H1 (cell line): ENCODE results near the gene PREX1. TPM values are rescaled to one million over a fixed set of nuclear protein-coding genes. Genes with fewer than 3 reads are reported as not detected.

Source experiments
- CTCF ChIA-PET: fragments of 300-600 bp; sonication (Branson Sonifier 250); formaldehyde crosslinking; loops from one replicate; lab custom pipeline; 2021; ENCODE audit not compliant: partially characterized antibody; lab: Charles Lee
- POLR2A ChIA-PET: fragments of 300-600 bp; sonication (Branson Sonifier 250); formaldehyde crosslinking; loops from one replicate; lab custom pipeline; 2021; ENCODE audit warnings: inconsistent platforms; ENCODE audit not compliant: partially characterized antibody; lab: Charles Lee
- DNase-seq, 2 experiments: peaks; one replicate each; pipeline versions ENCODE4 v3.0.0 to v3.0.0-alpha.2; 2010 to 2022; ENCODE audit warnings: low spot score in 2 of 2, low read depth in 1 of 2, mixed read lengths in 1 of 2
- FAIRE-seq: peaks from 2 replicates; lab custom pipeline; 2011; peaks lifted over from hg19 to GRCh38; lab: Jason Lieb, UNC
- H2AFZ ChIP-seq: 2 replicates; pipeline ENCODE4 v1.8.1; 2012; ENCODE audit warnings: low read length, inconsistent platforms
- H2AK5ac ChIP-seq: 2 replicates; pipeline ENCODE4 v1.6.1; 2013; ENCODE audit warnings: low read depth, low read length
- H2BK120ac ChIP-seq: replicated peaks from 2 replicates; pipeline ENCODE3; 2013; ENCODE audit warnings: low read depth, low read length, inconsistent platforms
- H2BK12ac ChIP-seq: 2 replicates; pipeline ENCODE4 v1.6.1; 2013; ENCODE audit warnings: low read depth, low read length
- H2BK15ac ChIP-seq: 2 replicates; pipeline ENCODE4 v1.6.1; 2013; ENCODE audit warnings: low read length
- H2BK20ac ChIP-seq: 2 replicates; pipeline ENCODE4 v1.6.1; 2013; ENCODE audit warnings: low read length
- H2BK5ac ChIP-seq: 2 replicates; pipeline ENCODE4 v1.6.1; 2013; ENCODE audit warnings: low read depth, low read length
- H3K14ac ChIP-seq: 2 replicates; pipeline ENCODE4 v1.6.1; 2013; ENCODE audit warnings: inconsistent platforms; ENCODE audit not compliant: insufficient read length
- H3K18ac ChIP-seq: 2 replicates; pipeline ENCODE4 v1.6.1; 2013; ENCODE audit warnings: low read length; ENCODE audit errors: extremely low read depth
- H3K23ac ChIP-seq: 2 replicates; pipeline ENCODE4 v1.6.1; 2013; ENCODE audit warnings: inconsistent platforms; ENCODE audit not compliant: insufficient read length
- H3K23me2 ChIP-seq: 2 replicates; pipeline ENCODE4 v1.6.1; 2013; ENCODE audit warnings: low read depth, low read length
- H3K27ac ChIP-seq: 2 replicates; pipeline ENCODE4 v1.6.1; 2011; ENCODE audit warnings: low read depth, low read length, inconsistent platforms
- H3K27me3 ChIP-seq, 4 experiments: replicated peaks in 1 of 4; 1 replicate in 1 of 4; 2 replicates in 3 of 4; pipeline versions ENCODE4 v1.6.1 to v1.8.1; 2011 to 2013; ENCODE audit warnings: low read length in 3 of 4, mild to moderate bottlenecking in 3 of 4, inconsistent platforms in 2 of 4, mixed read lengths in 2 of 4, moderate library complexity in 1 of 4; ENCODE audit not compliant: control insufficient read depth in 3 of 4, insufficient read depth in 3 of 4; ENCODE audit errors: extremely low read depth in 1 of 4
- H3K36me3 ChIP-seq, 4 experiments: 2 replicates each; pipeline versions ENCODE4 v1.6.1 to v1.8.1; 2011 to 2013; ENCODE audit warnings: mild to moderate bottlenecking in 4 of 4, low read length in 3 of 4, moderate library complexity in 2 of 4, control low read depth in 1 of 4, inconsistent platforms in 1 of 4; ENCODE audit not compliant: insufficient read depth in 4 of 4, control insufficient read depth in 2 of 4
- H3K4ac ChIP-seq: replicated peaks from 2 replicates; pipeline ENCODE3; 2013; ENCODE audit warnings: low read length, low read depth, mixed read lengths, inconsistent platforms; ENCODE audit not compliant: insufficient read length
- H3K4me1 ChIP-seq, 4 experiments: replicated peaks in 1 of 4; 1 replicate in 1 of 4; 2 replicates in 3 of 4; pipeline versions ENCODE4 v1.6.1 to v1.8.1; 2011 to 2013; ENCODE audit warnings: low read length in 3 of 4, inconsistent platforms in 2 of 4, mixed read lengths in 1 of 4; ENCODE audit not compliant: insufficient read depth in 4 of 4, control insufficient read depth in 3 of 4
- H3K4me2 ChIP-seq, 2 experiments: 2 replicates each; pipeline versions ENCODE4 v1.6.1 to v1.8.1; 2011 to 2013; ENCODE audit warnings: low read depth in 2 of 2, low read length in 2 of 2, control low read depth in 1 of 2, inconsistent platforms in 1 of 2, mild to moderate bottlenecking in 1 of 2; ENCODE audit not compliant: insufficient read depth in 1 of 2
- H3K4me3 ChIP-seq, 4 experiments: fragments of 200-600, 300-600 bp in 1 of 4; sonication (generic), shearing (Covaris generic), sonication (Bioruptor Twin) in 1 of 4; 2 replicates each; pipeline versions ENCODE4 v1.5.1 to v1.8.1; 2011 to 2016; ENCODE audit warnings: low read length in 4 of 4, low read depth in 3 of 4, control low read depth in 2 of 4, inconsistent platforms in 2 of 4, mild to moderate bottlenecking in 2 of 4, mixed read lengths in 1 of 4, moderate library complexity in 1 of 4; ENCODE audit not compliant: insufficient read depth in 2 of 4; ENCODE audit errors: extremely low read depth in 1 of 4
- H3K56ac ChIP-seq: replicated peaks from 2 replicates; pipeline ENCODE3; 2013; ENCODE audit warnings: low read depth, mild to moderate bottlenecking, mixed read lengths, low read length, inconsistent platforms; ENCODE audit not compliant: insufficient read length
- H3K79me1 ChIP-seq: 2 replicates; pipeline ENCODE4 v1.6.1; 2013; ENCODE audit warnings: low read depth, low read length, control low read depth
- H3K79me2 ChIP-seq, 2 experiments: 2 replicates each; pipeline versions ENCODE4 v1.6.1 to v1.8.1; 2012 to 2013; ENCODE audit warnings: low read length in 2 of 2, mild to moderate bottlenecking in 2 of 2, inconsistent platforms in 1 of 2; ENCODE audit not compliant: insufficient read depth in 2 of 2, control insufficient read depth in 1 of 2
- H3K9ac ChIP-seq, 4 experiments: replicated peaks in 1 of 4; 1 replicate in 1 of 4; 2 replicates in 3 of 4; pipeline versions ENCODE4 v1.6.1 to v1.8.1; 2011 to 2013; ENCODE audit warnings: low read depth in 3 of 4, low read length in 3 of 4, control low read depth in 2 of 4, mild to moderate bottlenecking in 2 of 4, moderate library complexity in 2 of 4, inconsistent platforms in 1 of 4; ENCODE audit errors: extremely low read depth in 1 of 4
- H3K9me3 ChIP-seq, 2 experiments: 2 replicates each; pipeline versions ENCODE4 v1.6.1 to v1.8.1; 2012 to 2013; ENCODE audit warnings: mild to moderate bottlenecking in 2 of 2, moderate library complexity in 2 of 2, control low read depth in 1 of 2, inconsistent platforms in 1 of 2, low read depth in 1 of 2, low read length in 1 of 2, mixed read lengths in 1 of 2; ENCODE audit not compliant: insufficient read depth in 2 of 2
- H4K20me1 ChIP-seq, 2 experiments: replicated peaks in 1 of 2; 2 replicates each; pipeline versions ENCODE3 to v1.8.1; 2011 to 2013; ENCODE audit warnings: inconsistent platforms in 2 of 2, low read length in 2 of 2, mild to moderate bottlenecking in 1 of 2; ENCODE audit not compliant: insufficient read depth in 2 of 2, control insufficient read depth in 1 of 2
- H4K5ac ChIP-seq: 2 replicates; pipeline ENCODE4 v1.6.1; 2013; ENCODE audit warnings: low read length, low read depth, mixed read lengths, inconsistent platforms; ENCODE audit not compliant: insufficient read length
- H4K8ac ChIP-seq: 2 replicates; pipeline ENCODE4 v1.8.0; 2013; ENCODE audit warnings: mild to moderate bottlenecking, moderate library complexity, low read length, inconsistent platforms; ENCODE audit not compliant: insufficient read depth; ENCODE audit errors: extremely low read depth
- H4K91ac ChIP-seq: replicated peaks from 2 replicates; pipeline ENCODE3; 2013; ENCODE audit warnings: low read length, mixed read lengths, inconsistent platforms; ENCODE audit not compliant: insufficient read length
- ASH2L ChIP-seq: fragments of 200-600, 300-600 bp; sonication (generic); IDR thresholded peaks from one replicate; pipeline ENCODE4 v1.7.1; 2017; ENCODE audit warnings: low read length
- BCL11A ChIP-seq, 2 experiments: IDR thresholded peaks; one replicate each; pipeline ENCODE4 v1.6.1; 2011; ENCODE audit warnings: low read depth in 2 of 2, low read length in 2 of 2, mild to moderate bottlenecking in 2 of 2
- CEBPB ChIP-seq: IDR thresholded peaks from 2 replicates; pipeline ENCODE4 v1.6.1; 2012; ENCODE audit warnings: low read depth, low read length
- EGR1 ChIP-seq: IDR thresholded peaks from 2 replicates; pipeline ENCODE4 v1.6.1; 2011; ENCODE audit warnings: low read depth, low read length, borderline replicate concordance
- FOSL1 ChIP-seq: IDR thresholded peaks from 2 replicates; pipeline ENCODE4 v1.6.1; 2011; ENCODE audit warnings: mild to moderate bottlenecking, low read depth, low read length, moderate library complexity; ENCODE audit not compliant: insufficient read depth
- GTF2F1 ChIP-seq: IDR thresholded peaks from 2 replicates; pipeline ENCODE4 v1.6.1; 2012; ENCODE audit warnings: low read depth, low read length, improper control_type of control experiment, borderline replicate concordance
- HDAC2 ChIP-seq, 2 experiments: fragments of 300-600 bp in 1 of 2; sonication (generic) in 1 of 2; IDR thresholded peaks; 2 replicates each; pipeline ENCODE4 v1.6.1; 2011 to 2012; ENCODE audit warnings: low read depth in 2 of 2, low read length in 2 of 2, mild to moderate bottlenecking in 2 of 2, moderate library complexity in 2 of 2, borderline replicate concordance in 1 of 2, inconsistent platforms in 1 of 2
- KDM4A ChIP-seq: IDR thresholded peaks from one replicate; pipeline ENCODE4 v1.7.1; 2012; ENCODE audit warnings: low read depth, mild to moderate bottlenecking, moderate library complexity, low read length, inconsistent platforms; ENCODE audit not compliant: severe bottlenecking
- RNF2 ChIP-seq: fragments of 200-900, 300-1000 bp; sonication (generic); IDR thresholded peaks from 2 replicates; pipeline ENCODE4 v1.7.1; 2016; ENCODE audit warnings: borderline replicate concordance, low read depth, mild to moderate bottlenecking, antibody characterized with exemption, low read length; ENCODE audit not compliant: poor library complexity, severe bottlenecking; ENCODE audit errors: missing control alignments
- SAP30 ChIP-seq: fragments of 300-600 bp; sonication (generic); IDR thresholded peaks from 2 replicates; pipeline ENCODE4 v1.7.1; 2012; ENCODE audit warnings: low read length, moderate library complexity, mild to moderate bottlenecking, inconsistent platforms; ENCODE audit not compliant: insufficient read depth, insufficient replicate concordance
- SIN3A ChIP-seq, 2 experiments: IDR thresholded peaks in 1 of 2; conservative IDR thresholded peaks in 1 of 2; 2 replicates each; pipeline ENCODE4 v1.6.1; 2011 to 2012; ENCODE audit warnings: low read length in 2 of 2, improper control_type of control experiment in 1 of 2, low read depth in 1 of 2, mild to moderate bottlenecking in 1 of 2
- SRF ChIP-seq: IDR thresholded peaks from 2 replicates; pipeline ENCODE4 v1.6.1; 2011; ENCODE audit warnings: mild to moderate bottlenecking, low read depth, low read length, moderate library complexity
- TAF1 ChIP-seq: IDR thresholded peaks from 2 replicates; pipeline ENCODE4 v1.6.1; 2011; ENCODE audit warnings: mild to moderate bottlenecking, low read depth, low read length
- TEAD4 ChIP-seq: IDR thresholded peaks from 2 replicates; pipeline ENCODE4 v1.6.1; 2012; ENCODE audit warnings: low read depth, low read length, inconsistent platforms, mixed read lengths
- whole genome bisulfite sequencing, 2 experiments: shearing (Covaris generic) in 1 of 2; methylation state at CpG; one replicate each; pipeline versions ENCODE4 v1.1.6 to v1.1.7; 2013 to 2015; ENCODE audit warnings: low lambda C conversion rate in 2 of 2, mixed read lengths in 2 of 2, inconsistent platforms in 1 of 2, low coverage in 1 of 2, missing lambda C conversion rate in 1 of 2; ENCODE audit not compliant: insufficient replicate concordance in 2 of 2, insufficient coverage in 1 of 2, insufficient read length in 1 of 2; ENCODE audit errors: extremely low coverage in 1 of 2, missing lambda C conversion rate in 1 of 2; 5-methylcytosine and 5-hydroxymethylcytosine counted together
- polyA plus RNA-seq, 7 experiments: library from polyadenylated mRNA; depleted of rRNA in 3 of 7; stranded (reverse) in 5 of 7; unstranded in 2 of 7; fragments of >200 nt in 5 of 7; fragments of 200-250 nt in 2 of 7; gene quantifications; 1 replicate in 5 of 7; 2 replicates in 1 of 7; 4 replicates in 1 of 7; pipeline versions ENCODE4 v1.2.1 to v1.2.3, GENCODE V29; 2011 to 2013; ENCODE audit warnings: missing spikeins in 2 of 7, mixed read lengths in 2 of 7
- total RNA-seq: library from RNA; stranded (reverse); fragmentation: NEBNext Ultra II Directional; extraction: Animal tissue kit (Norgen Biotek cat#: 25700); gene quantifications from 2 replicates; pipeline ENCODE4 v1.2.1, GENCODE V29; 2021

Gene PREX1
- total and polyA plus RNA-seq, 2 of the 8 experiments (the other 6 are each of a cell fraction or from before 2014, with no cell fraction given), result 10.7 to 12.8 TPM

DNA sequence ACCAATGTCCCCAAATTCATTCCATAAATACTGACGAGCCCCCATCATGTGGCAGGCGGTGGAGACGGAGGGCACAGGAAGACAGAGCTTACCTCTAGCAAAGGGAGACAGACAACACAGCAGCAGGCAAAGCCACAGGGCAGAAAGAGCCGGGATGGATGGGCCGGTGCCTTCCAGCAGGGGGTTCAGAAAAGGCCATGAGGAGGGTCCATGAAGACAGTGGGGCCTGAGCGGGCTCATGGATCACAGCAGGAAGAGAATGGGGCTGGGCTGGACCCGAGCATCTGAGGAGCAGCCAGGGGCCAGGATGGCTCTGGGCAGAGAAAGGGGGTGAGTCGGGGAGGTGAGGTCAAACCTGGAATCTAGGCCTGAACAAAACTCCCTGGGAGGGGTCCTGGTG lies 42.0 kb downstream of the PREX1 start:
- Histone ChIP-seq H3K36me3 (no peaks in the 10 kb centered on the region), H3K27ac (no peak overlapping the region), H2BK12ac (no peak overlapping the region), H3K4ac (no peak overlapping the region), H3K79me1 (no peaks in the 10 kb centered on the region), H2AK5ac (no peak overlapping the region), H2BK15ac (no peak overlapping the region), H3K9me3 (no peaks in the 10 kb centered on the region), H3K14ac (no peak overlapping the region), H4K5ac (no peak overlapping the region), H4K91ac (no peak overlapping the region), H3K56ac (no peak overlapping the region), H3K27me3 (no peaks in the 10 kb centered on the region), H3K23me2 (no peaks in the 10 kb centered on the region), H4K20me1 (no peaks in the 10 kb centered on the region), H3K9ac (no peak overlapping the region), H2AFZ (no peak overlapping the region), H3K79me2 (no peaks in the 10 kb centered on the region), H3K4me2 (no peak overlapping the region), H3K4me1 (peaks cover 0 to 6% (median under 1%) of the 10 kb centered on the region in 4 experiments; a peak in 3 of 7 replicates), H3K4me3 (no peak overlapping the region), H3K23ac (no peak overlapping the region), H2BK20ac (no peak overlapping the region), H3K18ac (no peak overlapping the region), H2BK5ac (no peak overlapping the region), H4K8ac (no peak overlapping the region), H2BK120ac (no peak overlapping the region)
- TF ChIP-seq EGR1 (no peak), SAP30 (no peak), KDM4A (no peak), GTF2F1 (no peak), BCL11A (IDR thresholded peaks at IDR 0.05; ENCODE audit: low read depth in 2 of 2, low read length in 2 of 2) (no peak), SIN3A (conservative IDR thresholded peaks at IDR 0.05 in 1 of 2, IDR thresholded peaks at IDR 0.05 in 1 of 2; ENCODE audit: low read depth in 1 of 2, low read length in 2 of 2) (no peak), CEBPB (no peak), TAF1 (no peak), TEAD4 (no peak), HDAC2 (IDR thresholded peaks at IDR 0.05; ENCODE audit: borderline replicate concordance in 1 of 2, low read depth in 2 of 2, low read length in 2 of 2) (no peak), ASH2L (no peak), RNF2 (no peak), SRF (no peak), FOSL1 (no peak)
- DNase-seq (no peak), FAIRE-seq (no peak)
- WGBS, 2 experiments, result 92% methylated on average over 8 of the region's 8 CpGs; no CpG with 5 or more reads in 1 of the 2 experiments
- ChIA-PET CTCF (interaction anchor here (0.7 kb wide), 2 partner anchors 22 to 129 kb away, joined by 3 read pairs; no protein-coding TSS in a partner anchor), POLR2A (interaction anchor here (1.1 kb wide), 1 partner anchor 8 kb away, joined by 3 read pairs; no protein-coding TSS in a partner anchor)
